Dermis blood vessel endothelial cell (primary cell): ENCODE data around the gene GNG2. TPM values are rescaled to one million over a fixed set of nuclear protein-coding genes. Genes with fewer than 3 reads are reported as not detected.

Source experiments
- DNase-seq: peaks from one replicate; pipeline ENCODE4 v3.0.0; 2010
- total RNA-seq: library from RNA; depleted of rRNA; stranded (reverse); fragments of >200 nt; gene quantifications from 2 replicates; pipeline ENCODE4 v1.2.3, GENCODE V29; 2014

GNG2 gene
- total RNA-seq, 1 donor from 2014 or later = 2.9 TPM

GRCh38 chr14:51950007-51950406, 89.6 kb downstream of the GNG2 start:
- no peak for DNase-seq

- DNase-seq = no peak
Measured at GRCh38 chr14:51951656-51952055, 91.2 kb downstream of the GNG2 start.

- DNase-seq = no peak
Measured at GRCh38 chr14:51954031-51954430, 93.6 kb downstream of the GNG2 start.

GRCh38 chr14:51954657-51955056, 94.2 kb downstream of the GNG2 start:
- no peak for DNase-seq

GRCh38 chr14:51957950-51958349, 97.5 kb downstream of the GNG2 start:
- DNase-seq = peak; percentile 75

- no peak for DNase-seq
Measured at GRCh38 chr14:51959928-51960327, 99.5 kb downstream of the GNG2 start.

GRCh38 chr14:51960866-51961265, 100.5 kb downstream of the GNG2 start:
- no peak for DNase-seq

- no peak for DNase-seq
Measured at GRCh38 chr14:51962711-51963110, 102.3 kb downstream of the GNG2 start.

- DNase-seq = peak; percentile 63
Measured at GRCh38 chr14:51963286-51963685, 102.9 kb downstream of the GNG2 start.

GRCh38 chr14:51967521-51967920, 107.1 kb downstream of the GNG2 start:
- no peak for DNase-seq

- no peak for DNase-seq
Measured at GRCh38 chr14:51969852-51970540, 109.6 kb downstream of the GNG2 start.

- no peak for DNase-seq
Measured at GRCh38 chr14:51972566-51972965, 112.2 kb downstream of the GNG2 start.

GRCh38 chr14:51977075-51977474, 116.7 kb downstream of the GNG2 start:
- DNase-seq = no peak

GRCh38 chr14:51978681-51979085, 118.3 kb downstream of the GNG2 start:
- no peak for DNase-seq

- peak; percentile 89 for DNase-seq
Measured at GRCh38 chr14:51979088-51979709, 118.8 kb downstream of the GNG2 start.

- DNase-seq = no peak
Measured at GRCh38 chr14:51981218-51981854, 120.9 kb downstream of the GNG2 start.

- DNase-seq = no peak
Measured at GRCh38 chr14:51988221-51988620, 127.8 kb downstream of the GNG2 start.

GRCh38 chr14:51989293-51990234, 129.2 kb downstream of the GNG2 start, which contains the start of gene RTRAF:
Gene RTRAF, plus strand, starts transcription at chr14:51989546. Its CDS starts 94 bp downstream, at chr14:51989640.
- DNase-seq = peak; percentile 96

GRCh38 chr14:51990488-51990887, 130.1 kb downstream of the GNG2 start:
- no peak for DNase-seq

GRCh38 chr14:51993285-51993920, 133.0 kb downstream of the GNG2 start:
- DNase-seq = no peak

- DNase-seq = peak; percentile 81
Measured at GRCh38 chr14:51996148-51996746, 135.8 kb downstream of the GNG2 start.

- DNase-seq = no peak
Measured at GRCh38 chr14:51998348-51998747, 137.9 kb downstream of the GNG2 start.
